Tibial nerve (tissue), 4 donors: ENCODE data around the gene HOXB5.

Experiments
- EP300 ChIP-seq, 2 donors: sonication (generic); formaldehyde crosslinking; IDR thresholded peaks; one replicate each; pipeline ENCODE4 v1.6.1; 2017; ENCODE audit warnings: antibody characterized with exemption in 2 of 2, mild to moderate bottlenecking in 1 of 2
- POLR2A ChIP-seq, 2 donors: fragments of 450-650 bp; IDR thresholded peaks; one replicate each; pipeline ENCODE4 v1.6.1; 2017; ENCODE audit warnings: antibody characterized with exemption in 2 of 2, mild to moderate bottlenecking in 2 of 2, moderate library complexity in 2 of 2
- TF ChIP-seq, protein P1 (sequence below), 5 experiments: fragments of 200-600 bp in 3 of 5; fragments of 450-650 bp in 2 of 5; sonication (generic) in 3 of 5; IDR thresholded peaks; one replicate each; pipeline ENCODE4 v1.5.1; 2016 to 2019; ENCODE audit warnings: antibody characterized with exemption in 5 of 5, mild to moderate bottlenecking in 3 of 5, moderate library complexity in 2 of 5

GRCh38 chr17:48624118-48624517 lies 30.5 kb upstream of the HOXB5 start:
- no peak for TF ChIP-seq POLR2A (IDR thresholded peaks at IDR 0.05)
- TF ChIP-seq, protein P1, sequence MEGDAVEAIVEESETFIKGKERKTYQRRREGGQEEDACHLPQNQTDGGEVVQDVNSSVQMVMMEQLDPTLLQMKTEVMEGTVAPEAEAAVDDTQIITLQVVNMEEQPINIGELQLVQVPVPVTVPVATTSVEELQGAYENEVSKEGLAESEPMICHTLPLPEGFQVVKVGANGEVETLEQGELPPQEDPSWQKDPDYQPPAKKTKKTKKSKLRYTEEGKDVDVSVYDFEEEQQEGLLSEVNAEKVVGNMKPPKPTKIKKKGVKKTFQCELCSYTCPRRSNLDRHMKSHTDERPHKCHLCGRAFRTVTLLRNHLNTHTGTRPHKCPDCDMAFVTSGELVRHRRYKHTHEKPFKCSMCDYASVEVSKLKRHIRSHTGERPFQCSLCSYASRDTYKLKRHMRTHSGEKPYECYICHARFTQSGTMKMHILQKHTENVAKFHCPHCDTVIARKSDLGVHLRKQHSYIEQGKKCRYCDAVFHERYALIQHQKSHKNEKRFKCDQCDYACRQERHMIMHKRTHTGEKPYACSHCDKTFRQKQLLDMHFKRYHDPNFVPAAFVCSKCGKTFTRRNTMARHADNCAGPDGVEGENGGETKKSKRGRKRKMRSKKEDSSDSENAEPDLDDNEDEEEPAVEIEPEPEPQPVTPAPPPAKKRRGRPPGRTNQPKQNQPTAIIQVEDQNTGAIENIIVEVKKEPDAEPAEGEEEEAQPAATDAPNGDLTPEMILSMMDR (IDR thresholded peaks at IDR 0.05), result no peak
- no peak for TF ChIP-seq EP300 (IDR thresholded peaks at IDR 0.05)
